H1 (cell line): ENCODE results near the gene NANOS2. TPM values are rescaled to one million over a fixed set of nuclear protein-coding genes. Genes with fewer than 3 reads are reported as not detected.

Experiments used
- CTCF ChIA-PET: fragments of 300-600 bp; sonication (Branson Sonifier 250); formaldehyde crosslinking; loops from one replicate; lab custom pipeline; 2021; ENCODE audit not compliant: partially characterized antibody; lab: Charles Lee
- POLR2A ChIA-PET: fragments of 300-600 bp; sonication (Branson Sonifier 250); formaldehyde crosslinking; loops from one replicate; lab custom pipeline; 2021; ENCODE audit warnings: inconsistent platforms; ENCODE audit not compliant: partially characterized antibody; lab: Charles Lee
- DNase-seq, 2 experiments: peaks; one replicate each; pipeline versions ENCODE4 v3.0.0 to v3.0.0-alpha.2; 2010 to 2022; ENCODE audit warnings: low spot score in 2 of 2, low read depth in 1 of 2, mixed read lengths in 1 of 2
- FAIRE-seq: peaks from 2 replicates; lab custom pipeline; 2011; peaks lifted over from hg19 to GRCh38; lab: Jason Lieb, UNC
- H2AFZ ChIP-seq: 2 replicates; pipeline ENCODE4 v1.8.1; 2012; ENCODE audit warnings: low read length, inconsistent platforms
- H2AK5ac ChIP-seq: 2 replicates; pipeline ENCODE4 v1.6.1; 2013; ENCODE audit warnings: low read depth, low read length
- H2BK120ac ChIP-seq: replicated peaks from 2 replicates; pipeline ENCODE3; 2013; ENCODE audit warnings: low read depth, low read length, inconsistent platforms
- H2BK12ac ChIP-seq: 2 replicates; pipeline ENCODE4 v1.6.1; 2013; ENCODE audit warnings: low read depth, low read length
- H2BK15ac ChIP-seq: 2 replicates; pipeline ENCODE4 v1.6.1; 2013; ENCODE audit warnings: low read length
- H2BK20ac ChIP-seq: 2 replicates; pipeline ENCODE4 v1.6.1; 2013; ENCODE audit warnings: low read length
- H2BK5ac ChIP-seq: 2 replicates; pipeline ENCODE4 v1.6.1; 2013; ENCODE audit warnings: low read depth, low read length
- H3K14ac ChIP-seq: 2 replicates; pipeline ENCODE4 v1.6.1; 2013; ENCODE audit warnings: inconsistent platforms; ENCODE audit not compliant: insufficient read length
- H3K18ac ChIP-seq: 2 replicates; pipeline ENCODE4 v1.6.1; 2013; ENCODE audit warnings: low read length; ENCODE audit errors: extremely low read depth
- H3K23ac ChIP-seq: 2 replicates; pipeline ENCODE4 v1.6.1; 2013; ENCODE audit warnings: inconsistent platforms; ENCODE audit not compliant: insufficient read length
- H3K23me2 ChIP-seq: 2 replicates; pipeline ENCODE4 v1.6.1; 2013; ENCODE audit warnings: low read depth, low read length
- H3K27ac ChIP-seq: 2 replicates; pipeline ENCODE4 v1.6.1; 2011; ENCODE audit warnings: low read depth, low read length, inconsistent platforms
- H3K27me3 ChIP-seq, 4 experiments: replicated peaks in 1 of 4; 1 replicate in 1 of 4; 2 replicates in 3 of 4; pipeline versions ENCODE4 v1.6.1 to v1.8.1; 2011 to 2013; ENCODE audit warnings: low read length in 3 of 4, mild to moderate bottlenecking in 3 of 4, inconsistent platforms in 2 of 4, mixed read lengths in 2 of 4, moderate library complexity in 1 of 4; ENCODE audit not compliant: control insufficient read depth in 3 of 4, insufficient read depth in 3 of 4; ENCODE audit errors: extremely low read depth in 1 of 4
- H3K36me3 ChIP-seq, 4 experiments: 2 replicates each; pipeline versions ENCODE4 v1.6.1 to v1.8.1; 2011 to 2013; ENCODE audit warnings: mild to moderate bottlenecking in 4 of 4, low read length in 3 of 4, moderate library complexity in 2 of 4, control low read depth in 1 of 4, inconsistent platforms in 1 of 4; ENCODE audit not compliant: insufficient read depth in 4 of 4, control insufficient read depth in 2 of 4
- H3K4ac ChIP-seq: replicated peaks from 2 replicates; pipeline ENCODE3; 2013; ENCODE audit warnings: low read length, low read depth, mixed read lengths, inconsistent platforms; ENCODE audit not compliant: insufficient read length
- H3K4me1 ChIP-seq, 4 experiments: replicated peaks in 1 of 4; 1 replicate in 1 of 4; 2 replicates in 3 of 4; pipeline versions ENCODE4 v1.6.1 to v1.8.1; 2011 to 2013; ENCODE audit warnings: low read length in 3 of 4, inconsistent platforms in 2 of 4, mixed read lengths in 1 of 4; ENCODE audit not compliant: insufficient read depth in 4 of 4, control insufficient read depth in 3 of 4
- H3K4me2 ChIP-seq, 2 experiments: 2 replicates each; pipeline versions ENCODE4 v1.6.1 to v1.8.1; 2011 to 2013; ENCODE audit warnings: low read depth in 2 of 2, low read length in 2 of 2, control low read depth in 1 of 2, inconsistent platforms in 1 of 2, mild to moderate bottlenecking in 1 of 2; ENCODE audit not compliant: insufficient read depth in 1 of 2
- H3K4me3 ChIP-seq, 4 experiments: fragments of 200-600, 300-600 bp in 1 of 4; sonication (generic), shearing (Covaris generic), sonication (Bioruptor Twin) in 1 of 4; 2 replicates each; pipeline versions ENCODE4 v1.5.1 to v1.8.1; 2011 to 2016; ENCODE audit warnings: low read length in 4 of 4, low read depth in 3 of 4, control low read depth in 2 of 4, inconsistent platforms in 2 of 4, mild to moderate bottlenecking in 2 of 4, mixed read lengths in 1 of 4, moderate library complexity in 1 of 4; ENCODE audit not compliant: insufficient read depth in 2 of 4; ENCODE audit errors: extremely low read depth in 1 of 4
- H3K56ac ChIP-seq: replicated peaks from 2 replicates; pipeline ENCODE3; 2013; ENCODE audit warnings: low read depth, mild to moderate bottlenecking, mixed read lengths, low read length, inconsistent platforms; ENCODE audit not compliant: insufficient read length
- H3K79me1 ChIP-seq: 2 replicates; pipeline ENCODE4 v1.6.1; 2013; ENCODE audit warnings: low read depth, low read length, control low read depth
- H3K79me2 ChIP-seq, 2 experiments: 2 replicates each; pipeline versions ENCODE4 v1.6.1 to v1.8.1; 2012 to 2013; ENCODE audit warnings: low read length in 2 of 2, mild to moderate bottlenecking in 2 of 2, inconsistent platforms in 1 of 2; ENCODE audit not compliant: insufficient read depth in 2 of 2, control insufficient read depth in 1 of 2
- H3K9ac ChIP-seq, 4 experiments: replicated peaks in 1 of 4; 1 replicate in 1 of 4; 2 replicates in 3 of 4; pipeline versions ENCODE4 v1.6.1 to v1.8.1; 2011 to 2013; ENCODE audit warnings: low read depth in 3 of 4, low read length in 3 of 4, control low read depth in 2 of 4, mild to moderate bottlenecking in 2 of 4, moderate library complexity in 2 of 4, inconsistent platforms in 1 of 4; ENCODE audit errors: extremely low read depth in 1 of 4
- H3K9me3 ChIP-seq, 2 experiments: 2 replicates each; pipeline versions ENCODE4 v1.6.1 to v1.8.1; 2012 to 2013; ENCODE audit warnings: mild to moderate bottlenecking in 2 of 2, moderate library complexity in 2 of 2, control low read depth in 1 of 2, inconsistent platforms in 1 of 2, low read depth in 1 of 2, low read length in 1 of 2, mixed read lengths in 1 of 2; ENCODE audit not compliant: insufficient read depth in 2 of 2
- H4K20me1 ChIP-seq, 2 experiments: replicated peaks in 1 of 2; 2 replicates each; pipeline versions ENCODE3 to v1.8.1; 2011 to 2013; ENCODE audit warnings: inconsistent platforms in 2 of 2, low read length in 2 of 2, mild to moderate bottlenecking in 1 of 2; ENCODE audit not compliant: insufficient read depth in 2 of 2, control insufficient read depth in 1 of 2
- H4K5ac ChIP-seq: 2 replicates; pipeline ENCODE4 v1.6.1; 2013; ENCODE audit warnings: low read length, low read depth, mixed read lengths, inconsistent platforms; ENCODE audit not compliant: insufficient read length
- H4K8ac ChIP-seq: 2 replicates; pipeline ENCODE4 v1.8.0; 2013; ENCODE audit warnings: mild to moderate bottlenecking, moderate library complexity, low read length, inconsistent platforms; ENCODE audit not compliant: insufficient read depth; ENCODE audit errors: extremely low read depth
- H4K91ac ChIP-seq: replicated peaks from 2 replicates; pipeline ENCODE3; 2013; ENCODE audit warnings: low read length, mixed read lengths, inconsistent platforms; ENCODE audit not compliant: insufficient read length
- CREB1 ChIP-seq: IDR thresholded peaks from 2 replicates; pipeline ENCODE4 v1.6.1; 2012; ENCODE audit warnings: inconsistent platforms
- HDAC6 ChIP-seq: IDR thresholded peaks from one replicate; pipeline ENCODE4 v1.7.1; 2012; ENCODE audit warnings: low read depth, mild to moderate bottlenecking, inconsistent platforms, low read length, moderate library complexity
- RXRA ChIP-seq: IDR thresholded peaks from 2 replicates; pipeline ENCODE4 v1.6.1; 2011; ENCODE audit warnings: low read depth, mild to moderate bottlenecking, low read length, moderate library complexity; ENCODE audit not compliant: insufficient read depth
- SP1 ChIP-seq: IDR thresholded peaks from 2 replicates; pipeline ENCODE4 v1.6.1; 2011; ENCODE audit warnings: low read depth, low read length
- WGBS, 2 experiments: shearing (Covaris generic) in 1 of 2; methylation state at CpG; one replicate each; pipeline versions ENCODE4 v1.1.6 to v1.1.7; 2013 to 2015; ENCODE audit warnings: low lambda C conversion rate in 2 of 2, mixed read lengths in 2 of 2, inconsistent platforms in 1 of 2, low coverage in 1 of 2, missing lambda C conversion rate in 1 of 2; ENCODE audit not compliant: insufficient replicate concordance in 2 of 2, insufficient coverage in 1 of 2, insufficient read length in 1 of 2; ENCODE audit errors: extremely low coverage in 1 of 2, missing lambda C conversion rate in 1 of 2; 5-methylcytosine and 5-hydroxymethylcytosine counted together
- polyA plus RNA-seq, 7 experiments: library from polyadenylated mRNA; depleted of rRNA in 3 of 7; stranded (reverse) in 5 of 7; unstranded in 2 of 7; fragments of >200 nt in 5 of 7; fragments of 200-250 nt in 2 of 7; gene quantifications; 1 replicate in 5 of 7; 2 replicates in 1 of 7; 4 replicates in 1 of 7; pipeline versions ENCODE4 v1.2.1 to v1.2.3, GENCODE V29; 2011 to 2013; ENCODE audit warnings: missing spikeins in 2 of 7, mixed read lengths in 2 of 7
- total RNA-seq: library from RNA; stranded (reverse); fragmentation: NEBNext Ultra II Directional; extraction: Animal tissue kit (Norgen Biotek cat#: 25700); gene quantifications from 2 replicates; pipeline ENCODE4 v1.2.1, GENCODE V29; 2021

NANOS2 gene
- total and polyA plus RNA-seq, 2 of the 8 experiments (the other 6 are each of a cell fraction or from before 2014, with no cell fraction given), result 0.20 TPM; not detected in 1

DNA sequence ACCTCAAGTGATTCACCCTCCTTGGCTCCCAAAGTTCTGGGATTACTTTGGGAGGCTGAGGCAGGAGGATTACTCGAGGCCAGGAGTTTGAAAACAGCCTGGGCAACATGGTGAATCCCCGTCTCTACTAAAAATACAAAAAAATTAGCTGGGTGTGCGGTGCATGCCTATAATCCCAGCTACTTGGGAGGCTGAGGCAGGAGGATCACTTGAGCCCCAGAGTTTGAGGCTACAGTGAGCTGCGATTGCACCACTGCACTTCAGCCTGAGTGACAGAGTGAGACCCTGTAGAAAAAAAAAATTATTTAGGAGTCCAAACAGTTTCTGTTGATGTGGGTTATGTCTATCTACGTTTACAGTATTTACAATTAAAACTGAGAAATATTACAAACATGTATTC lies 43.8 kb downstream of the NANOS2 start:
- H3K27ac ChIP-seq, result no peak overlapping the region
- no peak overlapping the region for H3K56ac ChIP-seq
- H3K14ac ChIP-seq, result no peak overlapping the region
- no peak overlapping the region for H2AFZ ChIP-seq
- no peaks in the 10 kb centered on the region; a peak in 1 of 7 replicates for H3K27me3 ChIP-seq
- peaks cover 0 to 26% of the 10 kb centered on the region in 2 experiments; a peak in 2 of 4 replicates for H3K79me2 ChIP-seq
- H4K8ac ChIP-seq, result no peak overlapping the region
- 87% methylated on average over 5 of the region's 5 CpGs; no CpG with 5 or more reads in 1 of the 2 experiments for WGBS, 2 experiments
- no peak overlapping the region for H3K4ac ChIP-seq
- no peak overlapping the region for H3K4me3 ChIP-seq
- H2BK5ac ChIP-seq, result no peak overlapping the region
- H2BK15ac ChIP-seq, result no peak overlapping the region
- H3K4me2 ChIP-seq, result no peak overlapping the region
- no peak overlapping the region for H2AK5ac ChIP-seq
- peaks cover 0 to 5% (median 2%) of the 10 kb centered on the region in 4 experiments; a peak in 5 of 7 replicates for H3K4me1 ChIP-seq
- no peak overlapping the region for H4K5ac ChIP-seq
- no peak overlapping the region for H2BK120ac ChIP-seq
- H3K36me3 ChIP-seq, result peaks cover 0 to 15% (median 3%) of the 10 kb centered on the region in 4 experiments; a peak in 3 of 8 replicates
- H3K9me3 ChIP-seq, result no peaks in the 10 kb centered on the region
- H3K23me2 ChIP-seq, result peaks cover 4% of the 10 kb centered on the region; the same call in 1 of the 2 replicates
- CTCF ChIA-PET, result interaction anchor here (12.4 kb wide), 1 partner anchor 13 kb away, joined by 208 read pairs; the partner anchor contains the start of gene IRF2BP1
- H4K20me1 ChIP-seq, result peaks cover 5 to 7% of the 10 kb centered on the region in 2 experiments
- H3K79me1 ChIP-seq, result peaks cover 7% of the 10 kb centered on the region; the same call in 1 of the 2 replicates
- H3K18ac ChIP-seq, result no peak overlapping the region
- no peak overlapping the region for H4K91ac ChIP-seq
- DNase-seq, result no peak
- H2BK12ac ChIP-seq, result no peak overlapping the region
- H3K23ac ChIP-seq, result no peak overlapping the region
- no peak for FAIRE-seq
- H3K9ac ChIP-seq, result no peak overlapping the region
- no peak overlapping the region for H2BK20ac ChIP-seq
- POLR2A ChIA-PET, result interaction anchor here (1.0 to 13.7 kb wide), 2 partner anchors 12 to 140 kb away, joined by 3 to 277 read pairs; partner anchors contain the start of genes FBXO46 and IRF2BP1
- TF ChIP-seq SP1 (no peak), RXRA (no peak), CREB1 (no peak), HDAC6 (no peak)
